GM19455 (cell line): ENCODE data around the gene PATE2.

Experiments
- ATAC-seq: cut with Tn5 transposase; IDR thresholded peaks from one replicate; pipeline ENCODE4 v1.9.1; 2021; ENCODE audit not compliant: unreplicated experiment

PATE2 gene

DNA sequence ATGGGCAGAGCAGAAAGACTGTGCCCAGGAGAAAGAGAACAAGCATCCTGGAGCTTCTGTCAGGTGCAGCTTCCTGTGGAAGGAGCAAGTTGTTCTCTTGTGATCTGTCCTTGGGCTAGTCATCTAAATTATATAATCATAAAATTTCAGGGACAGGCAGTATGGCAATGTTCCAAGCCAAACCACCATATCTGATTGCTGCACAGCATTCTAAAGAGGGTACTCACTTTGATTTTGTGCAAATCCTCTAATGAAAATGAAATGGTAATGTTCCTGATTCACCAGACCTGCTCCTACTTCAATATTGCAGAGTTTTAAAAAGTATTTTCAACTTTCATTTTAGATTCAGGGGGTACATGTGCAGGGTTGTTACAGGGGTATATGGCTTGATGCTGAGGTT, at the start of gene PATE2:
PATE2 (minus strand) TSS at position 101 of the 400 bp plus-strand sequence; CDS start at position 46, 55 bp downstream.
- no peak for ATAC-seq

- no peak for ATAC-seq
Observed at GRCh38 chr11:125807909-125808308, 29.3 kb upstream of the PATE2 start.

GRCh38 chr11:125802387-125802786, 23.8 kb upstream of the PATE2 start:
- ATAC-seq: no peak

GRCh38 chr11:125799808-125800207, 21.2 kb upstream of the PATE2 start:
- no peak for ATAC-seq

- ATAC-seq: no peak
Observed at GRCh38 chr11:125797641-125798040, 19.0 kb upstream of the PATE2 start.

DNA sequence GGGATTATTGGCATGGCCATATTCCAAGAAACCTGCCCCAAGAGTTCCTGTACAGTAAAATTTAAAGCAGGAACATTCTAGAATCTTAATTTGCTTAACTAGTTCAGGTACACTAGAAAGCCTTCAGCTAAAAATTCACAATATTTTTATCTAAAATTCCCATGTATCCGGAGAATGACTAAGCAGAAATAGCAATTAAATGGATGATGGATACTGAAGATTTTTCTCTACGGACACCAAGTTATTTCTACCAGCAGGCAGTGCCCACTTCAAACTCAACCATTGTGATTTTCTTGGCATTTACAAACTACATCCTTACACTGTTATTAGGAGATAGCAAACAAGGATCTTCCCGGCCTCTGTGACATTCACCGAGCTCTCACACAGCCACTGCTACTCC, 12.2 kb upstream of the PATE2 start:
- ATAC-seq: no peak

DNA sequence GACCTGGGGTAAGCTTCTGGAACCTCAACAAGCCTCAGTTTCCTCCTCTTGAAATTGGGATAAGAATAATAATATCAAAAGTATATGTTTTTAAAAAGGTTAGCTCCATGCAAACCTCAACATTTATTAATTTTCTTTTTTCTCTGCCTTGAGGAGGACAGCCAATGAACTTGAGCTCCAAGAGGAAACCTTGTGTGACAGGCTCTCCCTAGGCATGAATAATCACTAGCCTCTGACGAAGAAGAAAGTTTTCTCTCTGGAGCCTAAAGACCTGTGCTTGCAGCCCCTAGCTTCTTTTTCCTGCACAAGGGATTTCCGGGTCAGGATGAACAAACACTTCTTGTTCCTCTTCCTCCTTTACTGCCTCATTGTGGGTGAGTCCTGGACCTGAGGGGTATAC, 9.2 kb upstream of the PATE2 start, which contains the start of gene PATE3:
PATE3 (plus strand) TSS at position 301 of the 400 bp plus-strand sequence; CDS start at position 326, 25 bp downstream.
- no peak for ATAC-seq

GRCh38 chr11:125784678-125785077, 6.0 kb upstream of the PATE2 start:
- ATAC-seq: no peak

DNA sequence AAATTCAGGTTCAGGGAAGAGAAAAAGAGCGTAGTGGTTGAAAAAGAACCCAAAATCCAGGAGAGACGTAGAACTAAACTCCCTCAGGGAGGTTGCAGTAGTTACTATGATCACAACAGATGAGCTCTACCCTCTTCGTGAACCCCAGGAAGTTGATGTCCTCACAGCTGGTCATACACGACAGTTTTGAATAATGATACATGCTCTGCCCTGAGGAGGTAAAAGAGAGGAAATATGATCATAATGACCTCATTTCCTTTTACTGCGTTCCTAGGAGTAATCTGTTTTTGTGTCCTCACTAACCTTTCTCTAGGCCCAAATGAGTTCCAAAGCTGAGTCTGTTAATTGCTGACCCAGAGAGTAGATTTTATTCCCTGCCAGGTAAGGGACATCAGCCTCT, 1.3 kb downstream of the PATE2 start:
- ATAC-seq: no peak

GRCh38 chr11:125773516-125773915, 5.1 kb downstream of the PATE2 start:
- no peak for ATAC-seq

- no peak for ATAC-seq
Observed at GRCh38 chr11:125772834-125773505, 5.7 kb downstream of the PATE2 start.

DNA sequence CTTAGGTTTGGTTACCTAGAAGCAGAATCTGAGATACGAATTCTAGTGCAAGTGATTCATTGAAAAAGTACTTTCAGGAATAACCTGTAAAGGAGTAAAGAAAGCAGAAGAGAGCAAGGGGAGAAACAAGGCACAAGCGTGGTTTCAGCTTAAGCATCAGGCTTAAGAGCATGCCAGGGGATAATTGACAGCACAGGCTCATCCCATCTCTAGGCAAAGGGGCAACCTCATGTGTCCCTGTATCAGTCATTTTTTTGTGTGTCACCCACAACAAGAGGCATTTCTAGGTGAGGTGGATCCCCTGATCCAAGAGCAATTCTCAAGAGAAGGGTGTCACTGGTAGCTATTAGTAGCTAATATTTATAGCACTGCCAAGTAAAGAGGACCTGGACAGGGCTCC, 8.0 kb downstream of the PATE2 start:
- no peak for ATAC-seq

GRCh38 chr11:125768336-125769046, 10.1 kb downstream of the PATE2 start:
- no peak for ATAC-seq

- no peak for ATAC-seq
Observed at GRCh38 chr11:125766251-125766650, 12.4 kb downstream of the PATE2 start.

GRCh38 chr11:125763483-125763882, 15.1 kb downstream of the PATE2 start:
- ATAC-seq: no peak

DNA sequence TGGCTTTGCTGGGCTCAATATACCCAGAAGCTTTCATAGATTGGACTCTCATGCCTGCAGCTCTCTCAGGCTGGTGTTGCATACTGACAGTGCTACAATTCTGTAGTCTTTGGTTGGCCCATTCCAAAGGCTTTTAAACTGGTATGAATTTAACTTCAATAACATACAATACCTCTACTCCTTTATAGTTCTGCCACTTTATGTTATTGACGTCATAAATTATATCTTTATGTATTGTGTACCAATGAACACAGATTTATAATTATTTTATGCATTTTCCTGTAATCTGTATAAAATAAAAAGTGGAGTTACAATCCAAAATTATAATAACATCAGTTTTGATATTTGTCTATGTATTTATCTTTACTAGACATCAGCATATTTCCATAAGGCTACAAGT, 16.2 kb downstream of the PATE2 start:
- ATAC-seq: no peak

GRCh38 chr11:125756050-125756449, 22.6 kb downstream of the PATE2 start:
- no peak for ATAC-seq

DNA sequence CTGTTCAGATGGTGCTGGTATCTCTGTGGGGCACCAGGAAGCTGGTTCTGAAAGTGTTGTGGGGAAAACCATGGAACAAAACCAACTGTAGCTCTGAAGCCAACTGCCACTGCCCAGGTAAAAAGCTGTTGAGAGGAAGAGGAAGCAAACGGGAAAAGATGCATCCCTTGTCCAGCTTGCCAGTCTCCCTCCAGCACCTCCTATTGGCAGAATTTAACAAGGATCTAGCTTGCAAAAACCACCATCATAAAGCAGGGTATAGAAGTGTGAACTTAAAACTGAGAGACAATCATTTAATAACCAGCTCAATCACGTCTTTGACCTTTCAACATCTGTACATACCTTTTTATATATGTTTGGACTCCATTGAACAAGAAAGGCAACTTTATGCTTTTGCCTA, 28.0 kb downstream of the PATE2 start:
- no peak for ATAC-seq

GRCh38 chr11:125745979-125746378, 32.6 kb downstream of the PATE2 start, which contains the start of gene PATE1:
PATE1 (plus strand) TSS chr11:125746279; CDS start chr11:125746305, 26 bp downstream.
- ATAC-seq: no peak

DNA sequence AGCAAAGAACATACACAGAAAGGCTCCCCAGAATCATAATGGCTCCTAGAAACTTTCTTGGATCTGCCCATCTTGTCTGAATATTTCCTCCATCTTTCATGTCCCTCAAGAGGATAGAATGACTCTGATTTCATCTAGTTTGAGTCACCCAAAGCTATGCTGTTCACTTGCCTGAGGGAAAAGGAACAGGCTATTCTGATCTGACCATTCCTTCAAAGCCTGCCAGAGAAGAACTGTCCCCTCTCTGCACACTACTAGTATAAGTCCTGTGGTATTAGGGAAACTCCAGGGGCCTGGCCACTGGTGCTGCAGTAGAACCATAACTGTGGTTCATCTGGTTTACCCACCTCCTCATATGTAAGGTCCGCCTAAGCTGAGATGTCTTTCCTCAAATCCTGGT, 34.9 kb downstream of the PATE2 start:
- no peak for ATAC-seq

DNA sequence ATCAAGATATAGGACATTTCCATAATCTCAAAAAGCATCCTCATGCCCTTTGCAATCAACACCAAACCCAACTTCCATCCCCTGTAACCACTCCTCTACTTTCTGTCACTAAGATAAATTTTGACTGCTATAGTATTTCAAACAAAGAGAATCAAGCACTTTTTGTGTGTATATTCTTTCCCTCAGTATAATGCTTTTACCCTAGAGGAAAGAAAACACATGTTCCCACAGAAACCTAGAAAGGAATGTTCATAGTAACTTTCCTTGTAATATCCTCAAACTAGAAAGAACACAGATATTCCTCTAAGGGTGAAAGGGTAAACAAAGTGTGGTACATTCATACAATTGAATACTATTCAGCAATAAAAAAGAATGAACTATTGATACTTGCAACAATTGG, 38.0 kb downstream of the PATE2 start:
- no peak for ATAC-seq

GRCh38 chr11:125728969-125729368, 49.7 kb downstream of the PATE2 start:
- ATAC-seq: no peak
